ENCODE results near the gene SLC40A1.

The SLC40A1 gene

DNA sequence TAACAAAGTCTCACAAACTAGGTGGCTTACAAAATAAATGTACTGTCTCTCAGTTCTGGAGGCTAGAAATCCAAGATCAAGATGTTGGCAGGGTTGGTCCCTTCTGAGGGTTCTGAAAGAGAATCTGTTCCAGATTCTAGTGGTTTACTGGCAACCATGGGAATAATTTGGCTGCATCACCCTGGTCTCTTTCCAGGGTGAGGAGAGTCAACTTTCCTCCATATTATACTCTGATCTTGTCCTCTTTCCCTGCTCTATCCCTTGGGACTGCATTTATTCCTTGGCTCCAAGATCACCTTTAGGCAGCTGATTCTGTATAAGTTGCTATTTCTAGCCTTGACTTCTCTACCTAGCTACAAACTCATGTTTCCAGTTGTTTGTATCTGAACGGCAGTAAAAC is 35.2 kb downstream of the SLC40A1 start:
- FAIRE-seq: no peak
- TF ChIP-seq TAF1 (IDR thresholded peaks at IDR 0.05; ENCODE audit: borderline replicate concordance, low read depth, low read length): no peak
- TF ChIP-seq POLR2A (IDR thresholded peaks at IDR 0.05; ENCODE audit: low read depth, low read length): no peak
- no peak for TF ChIP-seq POLR2AphosphoS5 (IDR thresholded peaks at IDR 0.05; ENCODE audit: low read depth, low read length)

DNA sequence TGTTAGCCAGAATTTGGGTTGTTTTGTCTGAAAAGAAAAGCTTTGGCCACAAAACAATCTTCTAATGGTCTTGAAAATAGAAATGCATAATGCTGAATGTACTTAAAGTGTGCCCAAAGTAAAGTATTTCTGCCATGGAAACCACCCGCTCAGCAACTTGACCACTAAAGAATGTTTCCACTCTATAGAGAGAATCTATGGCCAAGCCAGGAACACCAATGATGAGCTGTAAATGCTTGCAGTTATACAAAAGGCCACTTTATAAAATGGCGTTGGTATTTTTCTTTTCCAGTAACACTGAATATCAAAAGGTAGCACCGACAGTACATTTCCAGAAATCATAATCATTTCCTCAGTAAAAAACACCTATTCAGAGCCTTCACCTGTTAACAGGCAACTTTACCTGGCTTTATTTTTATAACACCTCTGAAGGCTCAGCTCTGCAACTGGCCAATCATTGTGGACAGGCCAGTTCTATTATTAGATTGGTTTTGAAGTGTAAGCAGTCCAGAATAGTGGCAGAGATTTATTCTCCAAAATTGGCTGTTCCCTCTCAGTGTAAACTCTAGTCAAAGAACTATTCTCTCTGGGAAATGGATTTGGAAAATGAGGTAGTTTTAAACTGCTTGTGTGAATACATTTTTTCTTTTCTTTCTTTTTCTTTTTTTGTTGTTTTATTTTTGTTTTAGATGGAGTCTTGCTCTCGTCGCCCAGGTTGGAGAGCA is 36.1 kb downstream of the SLC40A1 start:
- TF ChIP-seq POLR2A (IDR thresholded peaks at IDR 0.05; ENCODE audit: low read depth, low read length) (no peak), TAF1 (IDR thresholded peaks at IDR 0.05; ENCODE audit: borderline replicate concordance, low read depth, low read length) (no peak), POLR2AphosphoS5 (IDR thresholded peaks at IDR 0.05; ENCODE audit: low read depth, low read length) (no peak)
- DNase-seq (ENCODE audit: insufficient read length) (no peak), FAIRE-seq (no peak)

More for the DNA sequence above, 35.2 kb downstream of the SLC40A1 start:
- DNase-seq (ENCODE audit: insufficient read length): no peak

- FAIRE-seq: no peak
- TF ChIP-seq POLR2A (IDR thresholded peaks at IDR 0.05; ENCODE audit: low read depth, low read length) (no peak), POLR2AphosphoS5 (IDR thresholded peaks at IDR 0.05; ENCODE audit: low read depth, low read length) (no peak), TAF1 (IDR thresholded peaks at IDR 0.05; ENCODE audit: borderline replicate concordance, low read depth, low read length) (no peak)
- no peak for DNase-seq (ENCODE audit: insufficient read length)
Measured at GRCh38 chr2:189543367-189543766, 37.2 kb downstream of the SLC40A1 start.

- TF ChIP-seq TAF1 (IDR thresholded peaks at IDR 0.05; ENCODE audit: borderline replicate concordance, low read depth, low read length) (no peak), POLR2A (IDR thresholded peaks at IDR 0.05; ENCODE audit: low read depth, low read length) (no peak), POLR2AphosphoS5 (IDR thresholded peaks at IDR 0.05; ENCODE audit: low read depth, low read length) (no peak)
- DNase-seq (ENCODE audit: insufficient read length): no peak
- no peak for FAIRE-seq
Measured at GRCh38 chr2:189542145-189542882, 38.3 kb downstream of the SLC40A1 start.

DNA sequence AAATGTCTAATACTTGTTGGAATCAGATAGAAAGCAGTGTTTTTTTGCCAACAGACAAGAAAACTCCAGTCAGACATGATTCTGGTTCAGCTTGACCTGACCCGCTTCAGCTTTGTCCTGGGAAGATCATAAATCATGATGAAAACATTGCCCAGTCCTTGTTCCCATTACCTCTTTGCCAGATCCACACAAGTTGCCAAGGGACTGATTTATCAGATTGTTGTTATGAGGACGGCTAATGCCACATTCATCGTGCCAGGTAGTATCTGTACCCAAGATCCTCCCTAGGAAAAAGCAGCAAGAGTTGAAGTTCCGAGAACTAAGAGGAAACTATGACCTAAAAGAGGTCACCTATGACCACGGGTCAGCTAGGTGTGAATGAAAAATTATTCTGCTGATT is 39.0 kb downstream of the SLC40A1 start:
- FAIRE-seq (no peak), DNase-seq (ENCODE audit: insufficient read length) (no peak)
- TF ChIP-seq TAF1 (IDR thresholded peaks at IDR 0.05; ENCODE audit: borderline replicate concordance, low read depth, low read length) (no peak), POLR2A (IDR thresholded peaks at IDR 0.05; ENCODE audit: low read depth, low read length) (no peak), POLR2AphosphoS5 (IDR thresholded peaks at IDR 0.05; ENCODE audit: low read depth, low read length) (no peak)

GRCh38 chr2:189540551-189540950 is 40.0 kb downstream of the SLC40A1 start:
- DNase-seq (ENCODE audit: insufficient read length) (no peak), FAIRE-seq (no peak)
- TF ChIP-seq POLR2A (IDR thresholded peaks at IDR 0.05; ENCODE audit: low read depth, low read length) (no peak), POLR2AphosphoS5 (IDR thresholded peaks at IDR 0.05; ENCODE audit: low read depth, low read length) (no peak), TAF1 (IDR thresholded peaks at IDR 0.05; ENCODE audit: borderline replicate concordance, low read depth, low read length) (no peak)

DNA sequence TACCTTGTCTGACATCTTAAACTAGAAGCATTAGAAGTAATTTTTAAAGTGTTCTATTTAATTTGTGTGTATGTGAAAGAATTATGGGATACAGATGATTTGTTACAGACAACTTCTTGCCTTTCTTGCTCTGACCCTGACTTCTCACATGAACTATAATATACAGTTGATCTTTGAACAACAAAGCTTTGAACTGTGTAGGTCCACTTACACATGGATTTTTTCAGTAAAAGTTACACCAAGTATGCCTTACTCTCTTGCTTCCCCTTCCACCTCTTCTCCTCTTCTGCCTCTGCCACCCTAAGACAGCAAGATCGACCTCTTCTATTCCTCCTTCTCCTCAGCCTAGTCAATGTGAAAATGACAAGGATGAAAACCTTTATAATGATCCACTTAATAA is 42.2 kb downstream of the SLC40A1 start:
- DNase-seq (ENCODE audit: insufficient read length) (no peak), FAIRE-seq (no peak)
- TF ChIP-seq TAF1 (IDR thresholded peaks at IDR 0.05; ENCODE audit: borderline replicate concordance, low read depth, low read length) (no peak), POLR2AphosphoS5 (IDR thresholded peaks at IDR 0.05; ENCODE audit: low read depth, low read length) (no peak), POLR2A (IDR thresholded peaks at IDR 0.05; ENCODE audit: low read depth, low read length) (no peak)

GRCh38 chr2:189536830-189537229 is 43.8 kb downstream of the SLC40A1 start:
- TF ChIP-seq POLR2A (IDR thresholded peaks at IDR 0.05; ENCODE audit: low read depth, low read length) (no peak), POLR2AphosphoS5 (IDR thresholded peaks at IDR 0.05; ENCODE audit: low read depth, low read length) (no peak), TAF1 (IDR thresholded peaks at IDR 0.05; ENCODE audit: borderline replicate concordance, low read depth, low read length) (no peak)
- no peak for FAIRE-seq
- DNase-seq (ENCODE audit: insufficient read length): no peak

DNA sequence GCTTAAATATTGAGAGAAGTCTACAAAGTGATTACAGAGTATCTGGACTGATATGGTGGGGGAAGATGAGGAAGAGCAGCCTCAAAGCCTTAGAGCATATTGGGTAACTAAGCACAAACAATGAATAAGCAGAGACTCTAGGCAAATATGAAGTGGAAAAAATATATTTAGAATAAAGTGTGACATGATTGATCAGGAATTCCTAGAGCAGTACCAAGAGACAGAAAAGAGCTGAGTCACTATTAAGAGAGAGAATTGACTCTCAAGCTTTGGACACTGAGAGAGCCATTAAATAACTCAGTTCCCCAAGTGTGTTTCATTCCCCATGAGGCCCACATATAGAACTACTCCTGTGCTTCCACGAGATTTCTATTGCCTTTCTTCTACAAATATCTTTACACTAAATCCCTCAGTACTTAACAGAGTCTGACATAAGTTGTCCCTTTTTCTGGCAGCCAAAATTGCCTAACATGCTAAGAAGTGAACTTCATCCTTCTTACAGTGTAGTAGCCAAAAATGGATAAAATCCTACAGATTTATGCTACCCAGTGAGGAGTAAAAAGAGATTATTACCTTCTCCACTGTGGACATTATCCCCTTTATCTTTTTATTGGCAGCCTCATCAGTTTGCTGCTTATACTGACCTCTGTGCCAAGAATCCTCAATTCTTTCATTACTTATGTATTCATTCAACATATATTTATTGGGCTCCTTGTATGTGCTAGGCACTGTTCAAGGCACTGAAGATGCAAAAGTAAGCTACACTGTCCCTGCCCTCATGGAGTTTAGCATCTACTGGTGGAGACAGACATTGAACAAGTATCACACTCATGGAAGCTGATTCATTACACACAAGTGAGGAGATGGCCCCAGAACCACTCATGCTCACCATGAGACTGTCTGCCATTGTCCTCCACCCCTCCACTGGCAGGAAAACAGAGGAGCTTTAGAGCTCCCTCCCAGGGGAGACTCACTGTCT is 45.4 kb downstream of the SLC40A1 start:
- no peak for FAIRE-seq
- TF ChIP-seq POLR2A (IDR thresholded peaks at IDR 0.05; ENCODE audit: low read depth, low read length): no peak
- TF ChIP-seq TAF1 (IDR thresholded peaks at IDR 0.05; ENCODE audit: borderline replicate concordance, low read depth, low read length): no peak
- TF ChIP-seq POLR2AphosphoS5 (IDR thresholded peaks at IDR 0.05; ENCODE audit: low read depth, low read length): no peak
- no peak for DNase-seq (ENCODE audit: insufficient read length)

GRCh38 chr2:189533288-189534035 is 47.1 kb downstream of the SLC40A1 start:
- FAIRE-seq (no peak), DNase-seq (ENCODE audit: insufficient read length) (no peak)
- TF ChIP-seq POLR2AphosphoS5 (IDR thresholded peaks at IDR 0.05; ENCODE audit: low read depth, low read length) (no peak), POLR2A (IDR thresholded peaks at IDR 0.05; ENCODE audit: low read depth, low read length) (no peak), TAF1 (IDR thresholded peaks at IDR 0.05; ENCODE audit: borderline replicate concordance, low read depth, low read length) (no peak)
